ENCODE results near the gene FHL1.
A peak's percentile ranks its signal among the peaks of the same experiment; 100 is the strongest.
"Not testable (repeated sequence)": the region's sequence is repeated elsewhere in the genome, so short reads cannot be mapped to it uniquely, and the experiment has no call there.

FHL1 gene

GRCh38 chrX:136147976-136148375 lies 643 bp downstream of the FHL1 start:
- DNase-seq, result no peak

DNA sequence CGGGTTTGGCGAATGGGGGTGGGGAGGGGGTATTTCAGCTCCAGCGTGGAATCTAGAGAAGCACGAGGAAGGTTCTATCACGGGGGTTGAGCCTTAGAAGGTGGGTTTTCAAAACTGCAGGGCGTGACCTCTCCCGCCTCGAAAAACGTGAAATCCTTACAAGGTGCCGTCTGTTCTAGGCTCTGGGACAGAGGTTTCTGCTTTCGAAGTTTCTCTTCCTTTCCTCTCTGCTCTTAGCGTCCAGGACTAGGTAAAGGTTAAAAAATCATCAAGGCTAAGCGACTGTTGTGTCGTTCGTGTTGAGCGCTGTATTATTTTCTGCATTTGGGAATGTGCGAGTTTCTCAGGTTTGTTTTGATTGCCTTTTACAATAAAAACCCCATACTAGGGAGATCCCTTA lies 1.1 kb downstream of the FHL1 start:
- DNase-seq, result no peak

- no peak for DNase-seq
Observed at GRCh38 chrX:136154998-136155397, 7.7 kb downstream of the FHL1 start.

- DNase-seq, result no peak
Observed at GRCh38 chrX:136156560-136157117, 9.3 kb downstream of the FHL1 start.

DNA sequence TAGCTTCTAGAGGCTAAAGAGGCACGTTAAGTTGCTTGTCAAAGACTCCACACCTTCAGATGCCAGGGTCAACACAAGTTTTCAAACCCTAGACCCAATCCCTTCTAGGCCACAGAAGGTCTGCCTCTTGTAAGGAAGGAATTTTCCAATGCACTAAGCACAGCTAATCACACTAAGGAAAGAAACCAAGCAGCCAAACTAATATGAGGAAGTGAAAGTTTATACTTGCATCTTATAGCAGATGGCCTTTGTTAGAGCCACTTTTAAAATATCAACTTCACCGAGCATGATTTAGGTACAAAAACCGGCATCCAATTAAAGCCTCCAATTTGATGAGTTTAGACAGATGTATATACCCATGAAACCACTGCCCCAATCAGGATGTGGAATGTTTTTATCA lies 9.9 kb downstream of the FHL1 start:
- no peak for DNase-seq

- DNase-seq, result no peak
Observed at GRCh38 chrX:136158685-136159084, 11.4 kb downstream of the FHL1 start.

- no peak for DNase-seq
Observed at GRCh38 chrX:136159611-136160025, 12.3 kb downstream of the FHL1 start.

DNA sequence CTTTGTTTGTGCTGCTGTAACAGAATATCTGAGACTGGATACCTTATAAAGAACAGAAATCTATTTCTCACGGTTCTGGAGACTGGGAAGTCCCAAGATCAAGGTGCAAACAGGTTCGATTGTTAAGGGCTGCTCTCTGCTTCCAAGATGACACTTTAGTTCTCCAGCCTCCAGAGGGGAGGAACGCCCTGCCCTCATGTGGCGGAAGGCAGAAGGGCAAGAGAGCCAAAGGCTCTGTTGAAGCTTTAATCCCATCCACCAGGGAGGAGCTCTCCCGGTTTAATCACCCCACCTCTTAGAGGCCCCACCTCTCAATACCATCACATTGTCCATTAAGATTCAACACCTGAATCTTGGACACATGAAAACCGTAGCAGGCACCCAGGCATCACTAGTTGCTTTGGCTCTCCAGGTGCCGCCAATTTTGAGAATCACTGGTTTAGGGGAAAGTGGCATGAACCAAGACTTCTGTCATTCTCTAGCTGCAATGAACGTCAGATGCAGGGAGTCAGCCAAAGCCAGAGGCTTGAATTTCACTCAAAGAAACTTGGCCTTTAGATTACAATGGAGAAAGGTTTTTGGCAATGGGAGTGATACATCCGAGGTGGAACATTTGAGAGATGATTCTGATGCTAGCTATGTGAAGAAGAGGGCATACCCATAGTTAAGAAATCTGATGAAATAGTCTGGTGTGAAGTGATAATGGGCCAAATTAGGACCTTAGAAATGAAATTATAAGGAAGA lies 15.7 kb downstream of the FHL1 start:
- peak; percentile 19 for DNase-seq

DNA sequence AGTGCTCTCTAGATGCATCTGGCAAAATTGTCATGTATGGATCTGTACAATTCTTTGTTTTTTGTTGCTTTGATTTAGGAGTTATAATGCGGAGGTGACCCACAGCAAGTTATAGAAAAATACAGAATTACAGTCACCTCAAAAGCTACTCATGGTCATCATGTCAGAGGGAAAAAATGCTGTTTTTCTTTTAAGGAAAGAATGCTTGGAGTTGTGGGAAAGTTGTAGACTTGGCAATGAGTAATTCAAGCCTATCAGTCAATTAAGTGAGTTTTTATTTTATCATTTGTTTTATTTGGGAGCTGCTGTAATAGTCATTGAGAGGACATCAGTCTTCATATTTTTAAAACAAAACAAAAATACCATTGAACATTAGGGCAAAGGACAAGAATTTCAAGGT lies 16.4 kb downstream of the FHL1 start:
- DNase-seq, result no peak

GRCh38 chrX:136165406-136165805 lies 18.1 kb downstream of the FHL1 start:
- no peak for DNase-seq

GRCh38 chrX:136166221-136166855 lies 19.0 kb downstream of the FHL1 start:
- no peak for DNase-seq

DNA sequence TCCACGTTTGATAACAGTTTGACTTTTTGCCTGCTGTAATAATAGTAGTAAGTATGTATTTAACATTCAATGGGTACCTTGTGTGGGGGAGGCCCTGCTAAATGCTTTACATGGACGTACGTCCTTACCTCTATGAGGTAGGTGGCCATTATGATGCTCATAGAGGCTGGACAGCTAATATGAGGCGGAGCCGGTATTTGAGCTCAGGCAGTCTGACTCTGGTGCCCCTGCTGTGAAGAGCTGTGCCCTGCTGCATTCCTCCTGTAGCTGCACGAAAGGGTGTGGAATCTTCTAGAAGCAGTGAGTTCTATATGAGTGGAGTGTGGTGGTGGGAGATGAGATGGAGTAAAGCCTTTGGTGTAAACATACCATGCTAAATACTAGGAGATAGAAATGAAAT lies 20.7 kb downstream of the FHL1 start:
- not testable (repeated sequence) for DNase-seq

- DNase-seq, result no peak
Observed at GRCh38 chrX:136168929-136169735, 21.8 kb downstream of the FHL1 start.

DNA sequence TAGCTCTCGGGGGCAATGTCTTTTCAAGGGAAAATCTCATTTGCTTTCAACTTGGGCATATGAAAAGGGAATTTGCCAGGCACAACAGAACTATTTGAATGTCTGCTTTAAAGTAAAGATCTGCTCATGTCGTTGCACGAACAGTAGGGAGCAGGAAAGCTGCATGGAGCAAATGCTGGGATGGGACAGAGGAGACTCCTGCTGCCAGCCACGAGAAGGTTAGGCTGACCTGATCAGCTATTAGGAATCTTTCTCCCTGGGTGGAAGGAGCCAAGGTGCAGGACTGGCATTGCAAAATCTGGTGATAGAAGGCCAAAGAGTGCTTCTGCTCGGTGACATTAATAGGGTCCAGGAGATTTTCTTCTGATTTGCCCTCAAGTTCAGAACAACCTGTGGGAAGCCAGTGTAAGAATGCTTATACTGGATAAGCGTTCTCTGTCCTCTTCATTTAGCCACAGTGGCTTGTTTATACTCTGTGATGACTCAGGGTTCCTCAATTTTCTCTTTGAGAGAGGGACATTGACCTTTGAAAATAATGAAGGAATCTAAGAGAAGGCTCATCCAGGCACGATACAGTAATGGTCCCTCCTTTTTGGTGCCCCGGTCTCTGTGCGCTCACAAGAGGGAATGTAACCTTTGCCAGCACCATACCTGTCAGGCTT lies 22.9 kb downstream of the FHL1 start:
- DNase-seq, result no peak

- no peak for DNase-seq
Observed at GRCh38 chrX:136171420-136171819, 24.1 kb downstream of the FHL1 start.

GRCh38 chrX:136176399-136176825 lies 29.1 kb downstream of the FHL1 start:
- no peak for DNase-seq

DNA sequence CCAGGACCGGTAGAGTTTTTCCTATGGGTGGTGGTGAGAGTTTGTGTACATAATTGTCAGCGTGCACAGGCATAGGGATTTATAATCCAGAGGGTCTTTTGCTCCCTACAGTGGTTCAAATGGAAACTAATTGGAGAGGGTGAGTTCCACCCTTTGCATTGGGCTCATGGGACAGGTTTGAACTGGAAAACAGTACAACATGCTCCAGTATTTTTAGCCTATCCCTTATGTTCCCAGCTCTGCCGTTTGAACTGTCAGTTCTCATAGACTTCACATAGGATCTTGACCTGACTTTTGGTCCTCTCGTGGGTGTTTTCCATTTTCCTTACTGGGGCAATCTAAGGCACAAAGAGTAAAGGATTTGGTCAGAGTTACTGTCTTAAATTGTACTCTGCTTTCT lies 31.8 kb downstream of the FHL1 start:
- no peak for DNase-seq

GRCh38 chrX:136182414-136182813 lies 35.1 kb downstream of the FHL1 start:
- no peak for DNase-seq

DNA sequence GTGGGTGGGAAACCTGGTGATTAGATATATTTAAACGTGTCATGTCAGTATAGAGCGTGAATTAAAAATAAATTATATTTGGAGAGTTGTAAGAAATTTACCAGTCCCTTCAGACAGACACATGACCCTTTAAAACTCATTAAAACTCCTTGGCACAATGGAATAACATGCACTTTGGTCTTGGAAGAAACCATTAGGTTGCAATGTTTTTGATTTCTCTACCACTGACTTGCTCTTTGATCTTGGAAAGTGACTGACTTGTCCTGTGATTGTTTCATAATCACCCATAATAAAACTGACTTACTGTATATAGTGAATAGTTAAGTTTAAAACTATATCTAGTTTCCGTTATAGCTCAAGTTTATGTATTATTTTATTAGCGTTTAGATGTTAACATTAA lies 35.8 kb downstream of the FHL1 start:
- no peak for DNase-seq

GRCh38 chrX:136183917-136184316 lies 36.6 kb downstream of the FHL1 start:
- DNase-seq, result no peak

DNA sequence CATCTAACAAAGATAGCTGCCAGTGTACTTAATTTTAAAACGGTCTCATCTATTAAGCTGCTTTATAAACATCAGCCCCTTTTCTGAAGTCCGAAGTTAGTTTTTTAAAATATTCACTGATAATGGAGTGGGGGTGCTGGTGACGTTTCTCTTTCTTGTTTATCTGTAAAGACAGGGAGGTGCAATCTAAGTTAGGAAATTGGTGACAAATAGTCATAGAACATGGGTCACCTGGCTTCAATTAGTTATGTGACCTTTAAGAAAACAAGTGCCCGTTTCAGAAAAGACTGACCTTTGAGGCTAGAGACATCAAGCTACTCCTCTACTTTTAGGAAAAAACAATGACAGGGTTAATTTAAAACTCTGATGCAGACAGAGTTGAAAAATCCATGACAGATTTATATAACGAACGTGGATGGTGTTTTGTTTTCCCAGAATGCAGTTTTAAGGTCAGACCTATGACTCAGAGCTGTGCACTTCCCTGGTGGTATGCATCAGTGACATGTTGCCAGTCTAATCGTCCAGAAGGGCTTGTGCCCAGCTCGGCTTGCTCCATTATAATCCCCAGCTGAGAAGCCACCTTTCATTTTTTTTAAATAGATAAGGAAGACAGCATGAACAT lies 38.2 kb downstream of the FHL1 start:
- no peak for DNase-seq

GRCh38 chrX:136186023-136186413 lies 38.7 kb downstream of the FHL1 start:
- DNase-seq, result no peak

GRCh38 chrX:136189222-136189621 lies 41.9 kb downstream of the FHL1 start:
- DNase-seq, result no peak

Data from stimulated activated CD4-positive, alpha-beta T cell treated with anti-CD3 and anti-CD28 coated beads, Interleukin-1b, Interleukin-23, amount 100 ng/mL, for 48 hours (primary cell).